Activated T-helper 2 cell treated with anti-CD3 and anti-CD28 coated beads, Interferon-gamma antibody, Interleukin-2, Interleukin-4, amounts not matched to agents 10 μg/mL and 5 μg/mL and 100 μg/mL, durations not matched to agents 14 hours and 24 hours and 36 hours (primary cell): Measurements from ENCODE around the gene HBD. TPM values are rescaled to one million over a fixed set of nuclear protein-coding genes. Genes with fewer than 3 reads are reported as not detected.

Source experiments
- DNase-seq: peaks from one replicate; pipeline ENCODE4 v3.0.0; 2021; ENCODE audit warnings: low spot score
- H3K27ac Mint-ChIP-seq: one replicate; pipeline ENCODE4 v1.8.0; 2021; ENCODE audit warnings: mixed read lengths
- H3K27me3 Mint-ChIP-seq: one replicate; pipeline ENCODE4 v1.8.0; 2021; ENCODE audit warnings: low read depth, mixed read lengths
- H3K36me3 Mint-ChIP-seq: one replicate; pipeline ENCODE4 v1.8.0; 2021; ENCODE audit warnings: low read depth, mixed read lengths
- H3K4me1 Mint-ChIP-seq: one replicate; pipeline ENCODE4 v1.8.0; 2021; ENCODE audit warnings: low read depth, mixed read lengths
- H3K4me3 Mint-ChIP-seq: one replicate; pipeline ENCODE4 v1.8.0; 2021; ENCODE audit warnings: low read depth, mild to moderate bottlenecking, moderate library complexity, mixed read lengths
- H3K9me3 Mint-ChIP-seq: one replicate; pipeline ENCODE4 v1.8.0; 2021; ENCODE audit warnings: mixed read lengths
- intact Hi-C: fragments of 100-400 bp; cut with micrococcal nuclease; formaldehyde crosslinking; loops from one replicate; pipeline ENCODE4 v1.15.1; 2023
- total RNA-seq: library from RNA; stranded (reverse); gene quantifications from 2 replicates; pipeline ENCODE4 v1.2.3, GENCODE V29; 2022

Gene HBD
- total RNA-seq, 1 donor from 2014 or later: not detected

DNA sequence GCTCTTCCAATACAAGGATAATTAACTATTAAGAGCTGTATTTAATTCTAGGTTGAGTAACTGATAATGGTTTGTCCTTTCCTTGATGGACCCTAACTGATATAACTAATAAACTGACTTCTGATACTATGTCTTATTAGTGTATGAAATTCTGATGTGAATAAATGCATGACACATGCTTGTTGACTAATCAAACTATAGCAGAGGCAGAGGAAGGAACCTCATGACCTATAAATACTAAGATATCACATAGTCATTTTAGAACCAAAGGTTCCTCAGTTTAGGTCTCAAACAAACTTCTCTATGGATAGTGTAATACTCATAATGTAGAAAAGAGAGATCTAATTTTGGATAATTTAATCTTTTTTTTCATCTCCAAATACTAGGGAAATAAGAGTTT is 4.8 kb upstream of the HBD start:
- Mint-ChIP-seq H3K27me3 (peaks cover 29% of the 10 kb centered on the region), H3K36me3 (no peaks in the 10 kb centered on the region), H3K27ac (no peak overlapping the region), H3K9me3 (no peaks in the 10 kb centered on the region), H3K4me3 (no peak overlapping the region), H3K4me1 (peaks cover 13% of the 10 kb centered on the region)
- intact Hi-C loops: no loop called here
- no peak for DNase-seq

DNA sequence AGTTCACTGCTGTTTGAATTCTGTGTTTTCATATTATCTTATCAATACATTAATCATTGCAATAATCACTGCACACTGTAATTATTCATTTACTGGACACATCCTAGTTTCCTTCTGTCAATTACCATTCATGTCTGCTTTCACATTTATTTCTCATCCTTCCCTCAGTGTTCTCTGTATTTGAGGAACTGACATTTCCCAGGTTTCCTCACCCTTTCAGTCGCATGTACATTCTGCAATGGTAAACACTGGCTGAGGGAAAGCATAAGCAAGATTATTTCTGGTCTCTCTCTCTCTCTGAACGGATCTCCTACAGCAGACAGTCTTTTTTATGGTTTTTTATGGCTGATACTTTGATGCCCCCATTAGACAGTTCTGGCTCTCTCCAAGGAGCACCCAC is 4.2 kb upstream of the HBD start:
- H3K27me3 Mint-ChIP-seq: peaks cover 29% of the 10 kb centered on the region
- no peak overlapping the region for H3K27ac Mint-ChIP-seq
- H3K4me3 Mint-ChIP-seq: no peak overlapping the region
- peaks cover 13% of the 10 kb centered on the region for H3K4me1 Mint-ChIP-seq
- no peak for DNase-seq
- intact Hi-C loops: no loop called here
- no peaks in the 10 kb centered on the region for H3K36me3 Mint-ChIP-seq
- no peaks in the 10 kb centered on the region for H3K9me3 Mint-ChIP-seq

DNA sequence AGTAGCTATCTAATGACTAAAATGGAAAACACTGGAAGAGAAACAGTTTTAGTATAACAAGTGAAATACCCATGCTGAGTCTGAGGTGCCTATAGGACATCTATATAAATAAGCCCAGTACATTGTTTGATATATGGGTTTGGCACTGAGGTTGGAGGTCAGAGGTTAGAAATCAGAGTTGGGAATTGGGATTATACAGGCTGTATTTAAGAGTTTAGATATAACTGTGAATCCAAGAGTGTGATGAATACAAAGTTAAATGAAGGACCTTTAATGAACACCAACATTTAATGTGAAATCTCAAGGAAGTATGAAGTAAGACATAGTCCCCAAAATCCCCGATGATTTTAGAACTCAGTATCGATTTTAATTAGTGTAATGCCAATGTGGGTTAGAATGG is 3.1 kb upstream of the HBD start:
- Mint-ChIP-seq H3K9me3 (no peaks in the 10 kb centered on the region), H3K4me1 (peaks cover 9% of the 10 kb centered on the region), H3K27me3 (peaks cover 29% of the 10 kb centered on the region), H3K4me3 (no peak overlapping the region), H3K27ac (no peak overlapping the region), H3K36me3 (no peaks in the 10 kb centered on the region)
- intact Hi-C loops: no loop called here
- no peak for DNase-seq

DNA sequence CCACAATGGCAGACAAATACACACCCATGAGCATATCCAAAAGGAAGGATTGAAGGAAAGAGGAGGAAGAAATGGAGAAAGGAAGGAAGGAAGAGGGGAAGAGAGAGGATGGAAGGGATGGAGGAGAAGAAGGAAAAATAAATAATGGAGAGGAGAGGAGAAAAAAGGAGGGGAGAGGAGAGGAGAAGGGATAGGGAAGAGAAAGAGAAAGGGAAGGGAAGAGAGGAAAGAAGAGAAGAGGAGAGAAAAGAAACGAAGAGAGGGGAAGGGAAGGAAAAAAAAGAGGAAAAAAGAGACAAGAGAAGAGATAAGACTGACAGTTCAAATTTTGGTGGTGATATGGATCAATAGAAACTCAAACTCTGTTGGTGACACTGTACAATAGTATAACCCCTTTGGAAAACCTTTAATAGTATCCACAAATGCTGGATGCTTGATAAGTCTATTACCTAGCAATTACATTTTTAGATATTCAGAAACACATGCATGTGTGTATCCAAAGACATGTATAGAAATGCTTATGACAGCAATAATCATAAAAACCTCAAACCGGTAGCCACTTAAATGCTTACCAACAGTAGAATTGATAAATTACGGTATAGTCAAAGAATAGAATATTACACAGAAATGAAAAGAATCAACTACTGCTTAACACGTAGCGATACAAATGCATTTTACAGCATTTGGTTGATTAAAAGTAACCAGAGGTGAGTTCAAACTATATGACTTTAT is 1.2 kb upstream of the HBD start:
- Mint-ChIP-seq H3K27ac (no peak overlapping the region), H3K27me3 (peaks cover 28% of the 10 kb centered on the region), H3K4me1 (peaks cover 9% of the 10 kb centered on the region), H3K4me3 (no peak overlapping the region), H3K9me3 (no peaks in the 10 kb centered on the region), H3K36me3 (no peaks in the 10 kb centered on the region)
- intact Hi-C loops: no loop called here
- DNase-seq: no peak

DNA sequence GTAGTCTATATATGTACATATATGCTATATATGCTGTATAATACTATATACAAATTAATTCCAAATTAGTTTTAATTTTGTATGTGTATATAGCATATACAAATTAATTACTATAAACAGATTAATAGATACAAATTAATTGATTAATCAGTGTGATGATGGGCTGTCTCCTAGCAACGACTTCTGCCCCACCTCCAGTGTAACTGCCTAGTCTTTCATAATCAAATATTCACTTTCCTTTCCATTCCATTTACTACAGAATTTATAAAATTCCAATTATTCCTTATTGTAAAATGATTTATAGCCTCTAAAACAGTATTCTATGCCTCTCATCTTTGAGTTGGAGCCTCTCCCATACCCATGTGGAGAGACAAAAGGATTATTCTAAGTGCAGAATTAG is 976 bp downstream of the HBD start:
- no peak overlapping the region for H3K27ac Mint-ChIP-seq
- no peaks in the 10 kb centered on the region for H3K36me3 Mint-ChIP-seq
- no peaks in the 10 kb centered on the region for H3K9me3 Mint-ChIP-seq
- DNase-seq: no peak
- peaks cover 9% of the 10 kb centered on the region for H3K4me1 Mint-ChIP-seq
- H3K27me3 Mint-ChIP-seq: peaks cover 16% of the 10 kb centered on the region
- no peak overlapping the region for H3K4me3 Mint-ChIP-seq
- intact Hi-C loops: no loop called here

DNA sequence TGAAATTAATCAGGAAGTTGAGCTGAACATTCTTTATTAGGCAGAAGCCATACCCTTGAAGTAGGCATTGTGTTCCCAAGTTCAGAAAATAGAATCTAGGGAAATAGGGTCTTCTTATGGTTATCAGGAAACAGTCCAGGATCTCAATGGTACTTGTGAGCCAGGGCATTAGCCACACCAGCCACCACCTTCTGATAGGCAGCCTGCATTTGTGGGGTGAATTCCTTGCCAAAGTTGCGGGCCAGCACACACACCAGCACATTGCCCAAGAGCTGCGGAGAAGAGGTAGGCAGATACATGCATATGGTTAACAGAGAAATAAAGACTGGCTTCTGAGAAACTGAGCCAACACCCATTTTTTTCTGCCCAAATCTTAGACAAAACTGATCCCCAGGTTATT is 1.5 kb downstream of the HBD start:
- peaks cover 16% of the 10 kb centered on the region for H3K27me3 Mint-ChIP-seq
- intact Hi-C loops: no loop called here
- H3K4me1 Mint-ChIP-seq: peaks cover 9% of the 10 kb centered on the region
- H3K9me3 Mint-ChIP-seq: no peaks in the 10 kb centered on the region
- DNase-seq: no peak
- H3K36me3 Mint-ChIP-seq: no peaks in the 10 kb centered on the region
- H3K27ac Mint-ChIP-seq: no peak overlapping the region
- H3K4me3 Mint-ChIP-seq: no peak overlapping the region

DNA sequence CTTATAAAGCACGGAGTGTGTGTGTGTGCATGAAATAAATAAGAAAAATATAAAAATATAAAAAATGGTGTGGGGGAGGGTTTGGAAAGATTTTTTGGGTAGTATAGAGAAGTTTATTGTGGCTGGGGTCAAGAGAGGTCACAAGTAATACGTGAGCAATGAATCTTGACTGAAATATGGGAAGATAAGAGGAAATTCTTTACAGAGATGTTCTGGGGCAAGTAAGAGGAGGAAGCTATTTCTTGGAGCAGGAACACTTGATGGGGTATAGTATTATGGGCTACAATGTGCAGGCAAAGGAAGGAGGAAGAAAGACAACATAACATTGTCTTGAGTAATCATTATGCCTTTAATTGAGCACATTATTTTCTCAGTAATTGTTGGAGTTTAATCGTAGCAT is 2.1 kb downstream of the HBD start:
- H3K4me1 Mint-ChIP-seq: peaks cover 9% of the 10 kb centered on the region
- intact Hi-C loops: no loop called here
- no peaks in the 10 kb centered on the region for H3K9me3 Mint-ChIP-seq
- H3K27me3 Mint-ChIP-seq: peaks cover 13% of the 10 kb centered on the region
- no peak for DNase-seq
- H3K36me3 Mint-ChIP-seq: no peaks in the 10 kb centered on the region
- no peak overlapping the region for H3K4me3 Mint-ChIP-seq
- no peak overlapping the region for H3K27ac Mint-ChIP-seq

DNA sequence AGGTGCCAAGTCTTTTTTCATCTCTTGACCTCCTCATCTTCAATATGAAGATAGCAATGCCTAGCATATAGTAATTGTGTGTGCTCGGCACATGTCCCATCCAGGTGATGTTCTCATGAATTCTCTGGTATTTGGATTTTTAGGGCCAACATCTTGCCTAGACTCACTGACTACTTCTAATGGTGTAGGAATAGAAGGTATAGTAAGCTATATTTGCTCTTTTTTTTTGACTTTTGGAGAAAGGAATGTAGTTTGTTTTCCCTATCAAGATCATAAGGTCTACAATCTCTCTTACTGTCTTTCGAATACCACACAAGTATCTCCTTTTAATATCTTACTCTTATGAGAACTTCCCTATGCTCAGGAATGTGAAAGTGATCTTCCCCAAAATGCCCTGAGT is 3.2 kb downstream of the HBD start:
- intact Hi-C loops: no loop called here
- Mint-ChIP-seq H3K9me3 (no peaks in the 10 kb centered on the region), H3K36me3 (no peaks in the 10 kb centered on the region), H3K4me1 (peaks cover 9% of the 10 kb centered on the region), H3K4me3 (no peak overlapping the region), H3K27ac (no peak overlapping the region), H3K27me3 (peaks cover 7% of the 10 kb centered on the region)
- no peak for DNase-seq

DNA sequence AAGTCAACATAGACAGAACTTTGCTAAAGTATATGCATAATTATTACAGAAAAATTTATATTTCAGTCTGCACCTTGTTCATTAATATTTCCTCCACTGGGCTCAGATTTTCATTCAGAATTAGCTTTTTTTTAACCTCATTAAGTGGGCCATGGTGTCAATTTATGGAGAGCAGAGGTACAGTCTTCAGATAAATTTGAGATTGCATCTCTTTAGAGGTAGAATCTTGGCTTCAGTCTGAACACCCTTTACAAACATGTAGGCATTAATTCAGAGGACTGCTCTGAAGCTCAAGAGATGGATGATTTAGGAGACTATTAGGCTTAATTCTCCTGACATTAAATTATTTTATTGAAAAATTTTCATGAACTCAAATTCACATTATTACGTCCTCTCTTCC is 4.0 kb downstream of the HBD start:
- Mint-ChIP-seq H3K4me1 (peaks cover 8% of the 10 kb centered on the region), H3K4me3 (no peak overlapping the region), H3K27ac (no peak overlapping the region), H3K36me3 (no peaks in the 10 kb centered on the region), H3K9me3 (no peaks in the 10 kb centered on the region), H3K27me3 (peaks cover 2% of the 10 kb centered on the region)
- no peak for DNase-seq
- intact Hi-C loops: no loop called here

DNA sequence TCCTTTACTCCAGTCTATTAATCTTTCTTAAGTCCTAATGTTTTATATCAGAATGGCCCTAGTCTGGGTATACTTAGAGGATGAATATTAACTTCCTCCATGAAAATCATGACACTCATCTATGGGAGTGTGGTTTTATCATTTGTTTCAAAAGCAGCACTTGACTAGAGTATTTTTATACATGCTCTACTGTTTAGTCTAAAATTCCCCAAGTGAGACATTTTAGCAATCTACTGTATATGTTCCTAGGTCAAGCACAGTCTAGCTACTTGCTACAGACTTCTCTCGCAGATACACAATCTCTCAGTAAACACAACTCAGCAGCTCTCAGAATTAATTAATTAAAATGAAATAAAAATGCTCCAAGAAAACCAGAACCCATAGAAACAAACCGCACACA is 4.5 kb downstream of the HBD start:
- no peak overlapping the region for H3K4me3 Mint-ChIP-seq
- peaks cover 6% of the 10 kb centered on the region for H3K4me1 Mint-ChIP-seq

DNA sequence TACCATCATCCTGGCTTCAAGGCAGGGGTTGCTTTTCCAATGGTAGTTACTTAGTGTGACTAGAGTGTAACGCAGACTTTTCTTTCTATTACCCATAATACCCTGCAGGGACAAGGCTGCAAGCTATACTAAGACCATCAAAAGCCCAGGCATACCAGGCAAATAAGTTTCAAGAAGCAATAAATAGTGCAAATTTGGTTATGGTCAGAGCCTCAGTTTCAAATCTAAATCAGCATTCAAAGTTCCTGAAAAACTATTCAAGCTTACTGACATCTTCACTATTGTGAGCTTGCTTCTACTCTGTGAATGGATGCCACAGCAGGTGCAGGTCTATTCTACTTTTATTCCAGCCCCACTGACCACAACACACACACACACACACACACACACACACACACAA is 4.9 kb downstream of the HBD start:
- Mint-ChIP-seq H3K9me3 (no peaks in the 10 kb centered on the region), H3K27me3 (no peaks in the 10 kb centered on the region), H3K36me3 (no peaks in the 10 kb centered on the region), H3K27ac (no peak overlapping the region), H3K4me1 (peaks cover 3% of the 10 kb centered on the region), H3K4me3 (no peak overlapping the region)
- no peak for DNase-seq
- intact Hi-C loops: no loop called here

More for the DNA sequence above, 4.5 kb downstream of the HBD start:
- Mint-ChIP-seq H3K27ac (no peak overlapping the region), H3K27me3 (no peaks in the 10 kb centered on the region), H3K36me3 (no peaks in the 10 kb centered on the region), H3K9me3 (no peaks in the 10 kb centered on the region)
- intact Hi-C loops: no loop called here
- DNase-seq: no peak

DNA sequence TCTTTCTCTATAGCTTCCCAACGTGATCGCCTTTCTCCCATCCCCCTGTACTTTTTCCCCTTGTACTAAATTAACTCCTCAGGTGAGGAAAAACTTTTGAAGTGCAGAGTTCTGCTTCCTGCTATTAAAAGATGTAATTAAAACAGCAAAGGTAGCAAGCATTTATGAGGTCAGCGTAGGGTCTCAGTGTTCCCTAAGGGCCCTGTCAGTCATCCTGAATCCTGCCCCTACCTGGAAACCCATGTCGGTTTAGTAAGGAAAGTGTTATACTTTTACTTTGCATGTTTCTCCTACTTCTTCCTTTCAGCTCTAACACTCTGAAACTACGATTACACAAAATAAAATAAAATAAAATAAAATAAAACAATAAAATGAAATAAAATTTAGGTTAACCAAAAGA is 6.2 kb downstream of the HBD start:
- intact Hi-C loops: no loop called here
- H3K36me3 Mint-ChIP-seq: no peaks in the 10 kb centered on the region
- no peak for DNase-seq
- H3K4me3 Mint-ChIP-seq: no peak overlapping the region
- H3K9me3 Mint-ChIP-seq: no peaks in the 10 kb centered on the region
- no peaks in the 10 kb centered on the region for H3K27me3 Mint-ChIP-seq
- H3K4me1 Mint-ChIP-seq: no peaks in the 10 kb centered on the region
- no peak overlapping the region for H3K27ac Mint-ChIP-seq

DNA sequence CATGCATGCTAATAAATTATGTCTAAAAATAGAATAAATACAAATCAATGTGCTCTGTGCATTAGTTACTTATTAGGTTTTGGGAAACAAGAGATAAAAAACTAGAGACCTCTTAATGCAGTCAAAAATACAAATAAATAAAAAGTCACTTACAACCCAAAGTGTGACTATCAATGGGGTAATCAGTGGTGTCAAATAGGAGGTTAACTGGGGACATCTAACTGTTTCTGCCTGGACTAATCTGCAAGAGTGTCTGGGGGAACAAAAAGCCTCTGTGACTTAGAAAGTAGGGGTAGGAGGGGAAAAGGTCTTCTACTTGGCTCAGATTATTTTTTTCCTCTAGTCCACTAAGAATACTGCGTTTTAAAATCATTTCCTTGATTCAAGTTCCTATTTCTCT is 6.6 kb downstream of the HBD start:
- H3K4me3 Mint-ChIP-seq: no peak overlapping the region
- no peak for DNase-seq
- intact Hi-C loops: no loop called here
- H3K27ac Mint-ChIP-seq: no peak overlapping the region
- no peaks in the 10 kb centered on the region for H3K36me3 Mint-ChIP-seq
- H3K27me3 Mint-ChIP-seq: no peaks in the 10 kb centered on the region
- H3K4me1 Mint-ChIP-seq: no peaks in the 10 kb centered on the region
- H3K9me3 Mint-ChIP-seq: no peaks in the 10 kb centered on the region
